ENCODE data around the gene ACOT11.

ACOT11 gene

GRCh38 chr1:54557671-54558355, 9.8 kb downstream of the ACOT11 start:
- no peak for TF ChIP-seq CTCF (IDR thresholded peaks at IDR 0.05; ENCODE audit: low read depth, low read length)
- no peak for DNase-seq
- H3K4me3 ChIP-seq (ENCODE audit: low read depth, low read length): no peak overlapping the region
- H3K27ac ChIP-seq: peak overlapping the region; percentile 48
- no peaks in the 10 kb centered on the region for H3K27me3 ChIP-seq (ENCODE audit: insufficient read depth, low read depth, severe bottlenecking)
- no peaks in the 10 kb centered on the region for H3K36me3 ChIP-seq
- peaks cover 8% of the 10 kb centered on the region for H3K9me3 ChIP-seq (ENCODE audit: severe bottlenecking)

GRCh38 chr1:54558434-54559030, 10.5 kb downstream of the ACOT11 start:
- H3K27me3 ChIP-seq (ENCODE audit: insufficient read depth, low read depth, severe bottlenecking): no peaks in the 10 kb centered on the region
- no peaks in the 10 kb centered on the region for H3K36me3 ChIP-seq
- H3K27ac ChIP-seq: peak overlapping the region; percentile 48
- TF ChIP-seq CTCF (IDR thresholded peaks at IDR 0.05; ENCODE audit: low read depth, low read length): no peak
- no peak for DNase-seq
- no peak overlapping the region for H3K4me3 ChIP-seq (ENCODE audit: low read depth, low read length)
- H3K9me3 ChIP-seq (ENCODE audit: severe bottlenecking): peaks cover 8% of the 10 kb centered on the region

GRCh38 chr1:54559111-54559548, 11.1 kb downstream of the ACOT11 start:
- Histone ChIP-seq H3K27ac (peak overlapping the region; percentile 48), H3K4me3 (ENCODE audit: low read depth, low read length) (no peak overlapping the region), H3K27me3 (ENCODE audit: insufficient read depth, low read depth, severe bottlenecking) (no peaks in the 10 kb centered on the region), H3K36me3 (no peaks in the 10 kb centered on the region; the same call in 1 of the 2 replicates), H3K9me3 (ENCODE audit: severe bottlenecking) (peaks cover 8% of the 10 kb centered on the region)
- no peak for TF ChIP-seq CTCF (IDR thresholded peaks at IDR 0.05; ENCODE audit: low read depth, low read length)
- no peak for DNase-seq

- no peak for TF ChIP-seq CTCF (IDR thresholded peaks at IDR 0.05; ENCODE audit: low read depth, low read length)
- Histone ChIP-seq H3K9me3 (ENCODE audit: severe bottlenecking) (peaks cover 8% of the 10 kb centered on the region), H3K27ac (peak overlapping the region; percentile 81), H3K36me3 (no peaks in the 10 kb centered on the region; the same call in 1 of the 2 replicates), H3K4me3 (ENCODE audit: low read depth, low read length) (no peak overlapping the region), H3K27me3 (ENCODE audit: insufficient read depth, low read depth, severe bottlenecking) (no peaks in the 10 kb centered on the region)
- DNase-seq: peak; percentile 98
Observed at GRCh38 chr1:54559771-54560231, 11.8 kb downstream of the ACOT11 start.

GRCh38 chr1:54564312-54565112, 16.5 kb downstream of the ACOT11 start:
- Histone ChIP-seq H3K27ac (no peak overlapping the region), H3K9me3 (ENCODE audit: severe bottlenecking) (no peaks in the 10 kb centered on the region), H3K27me3 (ENCODE audit: insufficient read depth, low read depth, severe bottlenecking) (no peaks in the 10 kb centered on the region), H3K36me3 (no peaks in the 10 kb centered on the region; the same call in 1 of the 2 replicates), H3K4me3 (ENCODE audit: low read depth, low read length) (no peak overlapping the region)
- no peak for DNase-seq
- TF ChIP-seq CTCF (IDR thresholded peaks at IDR 0.05; ENCODE audit: low read depth, low read length): no peak
